Ovary (tissue), 9 donors: ENCODE measurements around the gene FAM107B. TPM values are rescaled to one million over a fixed set of nuclear protein-coding genes. Genes with fewer than 3 reads are reported as not detected.

Experiments used
- DNase-seq, 5 donors: peaks; one replicate each; pipeline ENCODE4 v3.0.0-alpha.2; 2019 to 2020
- H3K27ac ChIP-seq, 2 donors: fragments of 200-600 bp; one replicate each; pipeline versions ENCODE4 v1.5.1 to v1.8.0; 2019 to 2022
- H3K27me3 ChIP-seq: fragments of 200-600 bp; one replicate; pipeline ENCODE4 v1.8.0; 2022
- H3K36me3 ChIP-seq: fragments of 200-600 bp; sonication (generic); one replicate; pipeline ENCODE4 v1.5.1; 2019
- H3K4me1 ChIP-seq: one replicate; pipeline ENCODE4 v1.8.1; 2013; ENCODE audit warnings: mild to moderate bottlenecking, moderate library complexity; ENCODE audit not compliant: insufficient read depth
- H3K4me3 ChIP-seq: fragments of 200-600 bp; sonication (generic); one replicate; pipeline ENCODE4 v1.5.1; 2017
- H3K9me3 ChIP-seq, 2 donors: fragments of 200-600 bp in 1 of 2; sonication (generic) in 1 of 2; one replicate each; pipeline versions ENCODE4 v1.5.1 to v1.8.1; 2013 to 2019; ENCODE audit warnings: mild to moderate bottlenecking in 1 of 2, moderate library complexity in 1 of 2
- EP300 ChIP-seq: sonication (generic); formaldehyde crosslinking; IDR thresholded peaks from one replicate; pipeline ENCODE4 v1.6.1; 2017; ENCODE audit warnings: antibody characterized with exemption
- POLR2A ChIP-seq: fragments of 450-650 bp; IDR thresholded peaks from one replicate; pipeline ENCODE4 v1.6.1; 2017; ENCODE audit warnings: antibody characterized with exemption, mild to moderate bottlenecking, moderate library complexity
- WGBS, 3 donors: extraction: QIAGEN DNeasy Blood & Tissue Kit in 1 of 3; methylation state at CpG; one replicate each; pipeline versions ENCODE4 v1.1.5 to v1.1.7; 2013 to 2017; 5-methylcytosine and 5-hydroxymethylcytosine counted together
- intact Hi-C, 4 donors: fragments of 100-400 bp; cut with DNase I; formaldehyde crosslinking; loops; one replicate each; pipeline versions ENCODE4 v1.11.0 to v1.15.1; 2022 to 2023
- polyA plus RNA-seq, 2 donors: library from polyadenylated mRNA; stranded (reverse); fragments of 200-250 nt in 1 of 2; fragments of 350-450 nt in 1 of 2; fragmentation: Illumina TruSeq in 1 of 2; extraction: RNeasy Lipid Tissue Mini Kit (QIAGEN cat#74804) in 1 of 2; gene quantifications; one replicate each; pipeline ENCODE4 v1.2.3, GENCODE V29; 2013 to 2014
- total RNA-seq, 7 donors: library from RNA; depleted of rRNA in 2 of 7; stranded (reverse); fragments of >200 nt in 2 of 7; fragmentation: NEBNext Ultra II Directional in 3 of 7; extraction: Animal tissue kit (Norgen Biotek cat#: 25700) in 3 of 7; gene quantifications; one replicate each; pipeline versions ENCODE4 v1.1.0 to v1.2.4, GENCODE V29; 2016 to 2023
- TF ChIP-seq, protein P1 (sequence below), 3 donors: fragments of 450-650 bp in 2 of 3; fragments of 200-600 bp in 1 of 3; IDR thresholded peaks; one replicate each; pipeline versions ENCODE4 v1.5.1 to v1.8.0; 2016 to 2022; ENCODE audit warnings: antibody characterized with exemption in 3 of 3, mild to moderate bottlenecking in 1 of 3
- donor health status: DM: no; HTN: no; CAD: no; lungs with moderate emphysema.
- donor health status: DM: no; HTN: no; CAD: no.
- donor health status: Bipolar disorder and iron deficiency.
- donor health status: DM: yes; HTN: yes; CAD: no.
- donor health status: DM: no; HTN: no; CAD: no.
- donor health status: DM: yes; HTN: yes; CAD: no.

The FAM107B gene
- total and polyA plus RNA-seq, 9 donors: 6.0 to 26.6 (median 15.0) TPM

DNA sequence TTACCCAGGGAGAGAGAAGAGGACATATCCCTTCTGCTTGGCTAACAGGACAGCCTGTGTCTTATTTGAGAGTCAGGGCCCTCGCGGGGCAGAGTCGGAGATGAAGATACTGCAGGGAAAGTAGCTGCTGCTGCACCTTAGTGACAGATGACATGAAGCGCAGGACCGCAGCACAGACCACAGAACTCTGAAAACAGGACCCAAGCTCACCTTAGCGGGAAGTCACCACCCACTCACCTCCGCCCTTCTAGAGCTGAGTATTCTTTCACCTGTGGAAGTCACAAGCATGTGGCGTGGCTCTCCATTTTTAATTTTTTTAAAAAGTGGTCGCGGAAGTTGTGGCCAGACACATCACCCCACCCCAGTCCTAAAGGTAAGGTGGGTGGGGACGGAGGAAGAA, 191.4 kb downstream of the FAM107B start:
- no peaks in the 10 kb centered on the region for H3K36me3 ChIP-seq
- H3K27ac ChIP-seq: no peak overlapping the region
- H3K4me1 ChIP-seq: no peaks in the 10 kb centered on the region
- 94 to 96% (median 94%) methylated on average over 11 of the region's 11 CpGs for WGBS, 3 donors
- no peak overlapping the region for H3K4me3 ChIP-seq
- H3K9me3 ChIP-seq: no peaks in the 10 kb centered on the region
- no peaks in the 10 kb centered on the region for H3K27me3 ChIP-seq
- DNase-seq: no peak
- TF ChIP-seq, protein P1, sequence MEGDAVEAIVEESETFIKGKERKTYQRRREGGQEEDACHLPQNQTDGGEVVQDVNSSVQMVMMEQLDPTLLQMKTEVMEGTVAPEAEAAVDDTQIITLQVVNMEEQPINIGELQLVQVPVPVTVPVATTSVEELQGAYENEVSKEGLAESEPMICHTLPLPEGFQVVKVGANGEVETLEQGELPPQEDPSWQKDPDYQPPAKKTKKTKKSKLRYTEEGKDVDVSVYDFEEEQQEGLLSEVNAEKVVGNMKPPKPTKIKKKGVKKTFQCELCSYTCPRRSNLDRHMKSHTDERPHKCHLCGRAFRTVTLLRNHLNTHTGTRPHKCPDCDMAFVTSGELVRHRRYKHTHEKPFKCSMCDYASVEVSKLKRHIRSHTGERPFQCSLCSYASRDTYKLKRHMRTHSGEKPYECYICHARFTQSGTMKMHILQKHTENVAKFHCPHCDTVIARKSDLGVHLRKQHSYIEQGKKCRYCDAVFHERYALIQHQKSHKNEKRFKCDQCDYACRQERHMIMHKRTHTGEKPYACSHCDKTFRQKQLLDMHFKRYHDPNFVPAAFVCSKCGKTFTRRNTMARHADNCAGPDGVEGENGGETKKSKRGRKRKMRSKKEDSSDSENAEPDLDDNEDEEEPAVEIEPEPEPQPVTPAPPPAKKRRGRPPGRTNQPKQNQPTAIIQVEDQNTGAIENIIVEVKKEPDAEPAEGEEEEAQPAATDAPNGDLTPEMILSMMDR (IDR thresholded peaks at IDR 0.05): no peak
- TF ChIP-seq POLR2A: no peak
- no peak for TF ChIP-seq EP300
- intact Hi-C loops: no loop called here

- Histone ChIP-seq H3K4me3 (no peak overlapping the region), H3K36me3 (no peaks in the 10 kb centered on the region), H3K4me1 (no peaks in the 10 kb centered on the region), H3K27ac (no peak overlapping the region), H3K9me3 (no peaks in the 10 kb centered on the region), H3K27me3 (no peaks in the 10 kb centered on the region)
- 91 to 94% (median 94%) methylated on average over 7 of the region's 7 CpGs for WGBS, 3 donors
- intact Hi-C loops: no loop called here
- TF ChIP-seq POLR2A: no peak
- no peak for TF ChIP-seq EP300
- TF ChIP-seq, protein P1 (IDR thresholded peaks at IDR 0.05): no peak
- no peak for DNase-seq
These were observed 193.0 kb downstream of the FAM107B start for GRCh38 chr10:14581553-14582321.

- H3K9me3 ChIP-seq: no peaks in the 10 kb centered on the region
- TF ChIP-seq EP300 (no peak), POLR2A (no peak)
- TF ChIP-seq, protein P1 (IDR thresholded peaks at IDR 0.05): no peak
- no peaks in the 10 kb centered on the region for H3K36me3 ChIP-seq
- H3K4me1 ChIP-seq: no peaks in the 10 kb centered on the region
- H3K4me3 ChIP-seq: no peak overlapping the region
- intact Hi-C loops: no loop called here
- H3K27me3 ChIP-seq: no peaks in the 10 kb centered on the region
- no peak overlapping the region for H3K27ac ChIP-seq
- no peak for DNase-seq
- WGBS, 3 donors: 84 to 88% (median 85%) methylated on average over 13 of the region's 13 CpGs
These were observed 193.9 kb downstream of the FAM107B start for GRCh38 chr10:14580671-14581332.

GRCh38 chr10:14579405-14579804, 195.3 kb downstream of the FAM107B start:
- 84 to 94% (median 94%) methylated on average over 1 of the region's 1 CpG for WGBS, 3 donors
- H3K27ac ChIP-seq: no peak overlapping the region
- intact Hi-C loops: no loop called here
- TF ChIP-seq, protein P1 (IDR thresholded peaks at IDR 0.05): no peak
- no peaks in the 10 kb centered on the region for H3K4me1 ChIP-seq
- H3K27me3 ChIP-seq: no peaks in the 10 kb centered on the region
- no peak overlapping the region for H3K4me3 ChIP-seq
- no peaks in the 10 kb centered on the region for H3K9me3 ChIP-seq
- DNase-seq: no peak
- no peaks in the 10 kb centered on the region for H3K36me3 ChIP-seq
